ENCODE measurements around the gene RFTN1. TPM values are rescaled to one million over a fixed set of nuclear protein-coding genes. Genes with fewer than 3 reads are reported as not detected.

Gene RFTN1
- total RNA-seq, 6 experiments from 2014 or later, result 15.1 to 36.0 (median 19.8) TPM

- Histone ChIP-seq H3K27me3 (no peaks in the 10 kb centered on the region), H3K4me1 (no peaks in the 10 kb centered on the region), H3K27ac (no peak overlapping the region), H3K36me3 (no peaks in the 10 kb centered on the region), H3K9me3 (no peaks in the 10 kb centered on the region), H3K4me3 (no peak overlapping the region)
- TF ChIP-seq POLR2A (IDR thresholded peaks at IDR 0.05), result no peak
- TF ChIP-seq CTCF (IDR thresholded peaks at IDR 0.05), result no peak
- DNase-seq (no peak), ATAC-seq (no peak)
- intact Hi-C loops (cut with DNase I), result no loop called here
- WGBS (ENCODE audit: insufficient coverage, low coverage, low lambda C conversion rate, missing lambda C conversion rate), result 94% methylated on average over 13 of the region's 13 CpGs
Measured at GRCh38 chr3:16426029-16426400, 87.5 kb downstream of the RFTN1 start.

GRCh38 chr3:16425398-16426028 lies 88.0 kb downstream of the RFTN1 start:
- TF ChIP-seq POLR2A (IDR thresholded peaks at IDR 0.05) (no peak), CTCF (IDR thresholded peaks at IDR 0.05) (no peak)
- Histone ChIP-seq H3K9me3 (no peaks in the 10 kb centered on the region), H3K4me3 (no peak overlapping the region), H3K27ac (no peak overlapping the region), H3K36me3 (no peaks in the 10 kb centered on the region), H3K4me1 (no peaks in the 10 kb centered on the region), H3K27me3 (no peaks in the 10 kb centered on the region)
- intact Hi-C loops (cut with DNase I), result no loop called here
- DNase-seq, result no peak
- ATAC-seq, result no peak
- 90% methylated on average over 12 of the region's 12 CpGs for WGBS (ENCODE audit: insufficient coverage, low coverage, low lambda C conversion rate, missing lambda C conversion rate)

- Histone ChIP-seq H3K27me3 (no peaks in the 10 kb centered on the region), H3K9me3 (no peaks in the 10 kb centered on the region), H3K27ac (no peak overlapping the region), H3K4me1 (no peaks in the 10 kb centered on the region), H3K36me3 (no peaks in the 10 kb centered on the region), H3K4me3 (no peak overlapping the region)
- intact Hi-C loops (cut with DNase I), result no loop called here
- WGBS (ENCODE audit: insufficient coverage, low coverage, low lambda C conversion rate, missing lambda C conversion rate), result 97% methylated on average over 5 of the region's 5 CpGs
- no peak for DNase-seq
- ATAC-seq, result no peak
- TF ChIP-seq CTCF (IDR thresholded peaks at IDR 0.05), result no peak
- no peak for TF ChIP-seq POLR2A (IDR thresholded peaks at IDR 0.05)
Measured at GRCh38 chr3:16423947-16424673, 89.4 kb downstream of the RFTN1 start.

- no peak for DNase-seq
- no peak for TF ChIP-seq POLR2A (IDR thresholded peaks at IDR 0.05)
- TF ChIP-seq CTCF (IDR thresholded peaks at IDR 0.05), result no peak
- WGBS (ENCODE audit: insufficient coverage, low coverage, low lambda C conversion rate, missing lambda C conversion rate), result 95% methylated on average over 2 of the region's 2 CpGs
- Histone ChIP-seq H3K9me3 (no peaks in the 10 kb centered on the region), H3K4me3 (no peak overlapping the region), H3K27ac (no peak overlapping the region), H3K27me3 (no peaks in the 10 kb centered on the region), H3K4me1 (no peaks in the 10 kb centered on the region), H3K36me3 (no peaks in the 10 kb centered on the region)
- no peak for ATAC-seq
- intact Hi-C loops (cut with DNase I), result no loop called here
Measured at GRCh38 chr3:16423298-16423697, 90.2 kb downstream of the RFTN1 start.
